GM23338 (cell line): ENCODE data around the gene POR.

Experiments used
- CREB1 ChIP-seq: fragments of 250-450 bp; sonication (Bioruptor Pico); IDR thresholded peaks from 2 replicates; pipeline ENCODE4 v1.5.0; 2020; ENCODE audit warnings: low read depth, mild to moderate bottlenecking, moderate library complexity
- CTCF ChIP-seq, 2 experiments: fragments of 200-600 bp in 1 of 2; sonication (generic) in 1 of 2; conservative IDR thresholded peaks; 2 replicates each; pipeline versions ENCODE4 v1.5.1 to v1.6.1; 2016 to 2017; ENCODE audit warnings: antibody characterized with exemption in 2 of 2, low read depth in 2 of 2, mild to moderate bottlenecking in 2 of 2, moderate library complexity in 1 of 2
- ETS1 ChIP-seq: IDR thresholded peaks from 2 replicates; pipeline ENCODE4 v1.6.1; 2016; ENCODE audit warnings: antibody characterized with exemption
- EZH2 ChIP-seq: fragments of 200-600 bp; sonication (generic); IDR thresholded peaks from one replicate; pipeline ENCODE4 v1.8.0; 2017; ENCODE audit warnings: antibody characterized with exemption, mild to moderate bottlenecking, low read depth; ENCODE audit not compliant: unreplicated experiment
- EZH2phosphoT487 ChIP-seq: fragments of 200-600 bp; sonication (generic); IDR thresholded peaks from one replicate; pipeline ENCODE4 v1.8.1; 2018; ENCODE audit warnings: antibody characterized with exemption; ENCODE audit not compliant: unreplicated experiment
- JUNB ChIP-seq: IDR thresholded peaks from one replicate; pipeline ENCODE4 v1.6.1; 2016; ENCODE audit warnings: antibody characterized with exemption; ENCODE audit not compliant: unreplicated experiment
- NANOG ChIP-seq: IDR thresholded peaks from 2 replicates; pipeline ENCODE4 v1.6.1; 2016; ENCODE audit warnings: antibody characterized with exemption, borderline replicate concordance
- POLR2AphosphoS5 ChIP-seq: IDR thresholded peaks from 2 replicates; pipeline ENCODE4 v1.6.1; 2016; ENCODE audit warnings: antibody characterized with exemption, low read depth
- REST ChIP-seq: IDR thresholded peaks from one replicate; pipeline ENCODE4 v1.6.1; 2018; ENCODE audit warnings: antibody characterized with exemption; ENCODE audit not compliant: unreplicated experiment
- STAT1 ChIP-seq: IDR thresholded peaks from one replicate; pipeline ENCODE4 v1.6.1; 2016; ENCODE audit warnings: antibody characterized with exemption; ENCODE audit not compliant: unreplicated experiment
- ZNF114 ChIP-seq: fragments of 250-450 bp; sonication (Bioruptor Pico); IDR thresholded peaks from 2 replicates; pipeline ENCODE4 v1.5.0; 2020; ENCODE audit warnings: mild to moderate bottlenecking, moderate library complexity
- ZNF462 ChIP-seq: fragments of 250-450 bp; sonication (Bioruptor Pico); IDR thresholded peaks from 2 replicates; pipeline ENCODE4 v1.5.0; 2020; ENCODE audit warnings: mild to moderate bottlenecking, moderate library complexity

- TF ChIP-seq CTCF (conservative IDR thresholded peaks at IDR 0.05; ENCODE audit: low read depth in 2 of 2) = peak in 1 of 2 experiments; percentile 16; a peak in 1 of 4 replicates
- peak; percentile 81 for TF ChIP-seq CREB1
- TF ChIP-seq EZH2phosphoT487 = no peak
- TF ChIP-seq EZH2 = no peak
- TF ChIP-seq POLR2AphosphoS5 = peak; percentile 99
- no peak for TF ChIP-seq JUNB
- TF ChIP-seq ETS1 = 0 out of 2 replicates have a peak, but pooled peaks have one; percentile 37
- peak; percentile 25 for TF ChIP-seq REST
- TF ChIP-seq STAT1 = no peak
- no peak for TF ChIP-seq ZNF114 (CRISPR knock-in tag)
- peak; percentile 8; the same call in 1 of the 2 replicates for TF ChIP-seq NANOG
- TF ChIP-seq ZNF462 (CRISPR knock-in tag) = no peak
Observed at GRCh38 chr7:75914655-75915415, at the start of gene POR.
